GM18517 (cell line): Measurements from ENCODE around the gene FAM20C.
"Not testable (repeated sequence)": the region's sequence is repeated elsewhere in the genome, so short reads cannot be mapped to it uniquely, and the experiment has no call there.

Source experiments
- ATAC-seq: cut with Tn5 transposase; IDR thresholded peaks from one replicate; pipeline ENCODE4 v1.9.1; 2021; ENCODE audit warnings: mild to moderate bottlenecking, moderate library complexity; ENCODE audit not compliant: unreplicated experiment

FAM20C gene

GRCh38 chr7:171912-172515, 20.4 kb upstream of the FAM20C start:
- no peak for ATAC-seq

DNA sequence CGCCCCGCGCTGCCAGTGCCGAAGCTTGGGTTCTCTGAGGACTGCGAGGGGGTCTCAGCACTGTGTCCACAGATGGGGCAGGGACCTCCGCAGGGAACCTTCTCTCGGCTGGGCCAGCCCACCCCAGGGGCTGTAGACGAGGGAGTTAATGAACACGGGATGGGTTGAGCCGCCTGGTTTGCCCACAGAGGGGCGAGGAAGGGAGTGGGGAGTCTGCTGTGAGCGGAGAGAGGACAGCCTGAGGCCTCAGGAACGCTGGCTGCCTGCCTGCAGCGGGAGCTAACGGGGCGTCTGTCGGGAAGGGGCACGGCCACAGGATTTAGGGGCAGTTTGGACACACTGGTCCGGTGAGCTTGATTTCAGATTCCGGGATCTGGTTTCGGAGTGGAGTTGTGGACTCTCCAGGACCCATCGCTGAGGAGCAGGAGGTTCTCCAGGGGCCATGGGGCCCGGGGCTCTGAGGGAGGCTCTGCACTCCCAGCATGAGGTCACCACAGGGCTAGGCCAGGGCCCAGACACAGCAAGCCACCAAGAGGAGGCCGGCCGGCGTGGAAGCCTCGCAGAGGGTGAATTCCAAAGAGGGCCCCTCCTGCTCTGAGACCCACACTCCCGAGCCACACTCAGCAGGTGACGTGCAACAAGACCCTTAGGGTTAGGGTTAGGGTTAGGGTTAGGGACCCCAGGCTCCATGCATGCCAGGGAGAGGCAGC, 19.0 kb upstream of the FAM20C start:
- no peak for ATAC-seq

DNA sequence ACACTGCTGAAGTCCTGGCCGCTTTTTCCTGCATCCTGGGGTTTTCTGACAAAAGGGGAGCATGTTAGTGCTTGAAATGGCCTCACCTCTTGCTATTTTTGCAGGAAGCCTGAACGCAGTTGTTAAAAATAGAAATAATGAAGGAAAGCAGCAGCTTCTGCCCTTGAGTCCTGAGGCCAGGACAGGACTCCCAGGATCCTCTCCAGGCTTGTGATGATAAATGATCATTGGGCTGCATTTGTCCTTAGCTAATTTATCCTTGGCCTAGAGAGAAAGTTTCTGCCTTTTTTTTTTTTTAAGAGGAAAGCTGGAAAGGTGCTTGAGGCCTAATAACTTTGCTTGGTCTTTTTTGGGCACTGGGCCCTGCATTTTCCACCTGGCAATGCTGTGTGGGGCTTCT, 17.7 kb upstream of the FAM20C start:
- ATAC-seq = no peak

GRCh38 chr7:175955-176354, 16.4 kb upstream of the FAM20C start:
- no peak for ATAC-seq

GRCh38 chr7:176381-176780, 16.0 kb upstream of the FAM20C start:
- ATAC-seq = no peak

- ATAC-seq = no peak
These were observed 15.4 kb upstream of the FAM20C start for GRCh38 chr7:176786-177459.

GRCh38 chr7:178444-178843, 13.9 kb upstream of the FAM20C start:
- no peak for ATAC-seq

- no peak for ATAC-seq
These were observed 13.1 kb upstream of the FAM20C start for GRCh38 chr7:179209-179681.

GRCh38 chr7:179948-180694, 12.2 kb upstream of the FAM20C start:
- no peak for ATAC-seq

DNA sequence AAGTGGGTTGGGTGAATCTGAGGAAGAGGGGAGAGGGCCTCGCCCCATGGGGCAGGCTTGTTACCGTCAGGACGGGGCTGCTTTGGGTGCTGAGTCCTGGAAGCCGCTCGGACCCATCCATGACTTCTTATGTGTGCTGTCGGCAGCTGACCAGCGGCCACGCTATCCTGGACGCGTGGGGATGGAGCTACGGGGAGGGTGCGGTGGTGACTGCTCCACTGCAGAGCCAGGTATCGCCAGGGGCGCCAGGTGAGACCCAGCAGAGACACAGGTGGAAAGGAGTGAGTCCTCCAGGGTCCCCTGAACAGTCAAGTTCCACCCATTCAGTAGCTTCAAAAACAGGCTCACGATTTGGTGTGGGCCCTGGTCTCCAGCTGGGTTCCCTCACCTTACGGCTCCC, 10.6 kb upstream of the FAM20C start:
- ATAC-seq = no peak

DNA sequence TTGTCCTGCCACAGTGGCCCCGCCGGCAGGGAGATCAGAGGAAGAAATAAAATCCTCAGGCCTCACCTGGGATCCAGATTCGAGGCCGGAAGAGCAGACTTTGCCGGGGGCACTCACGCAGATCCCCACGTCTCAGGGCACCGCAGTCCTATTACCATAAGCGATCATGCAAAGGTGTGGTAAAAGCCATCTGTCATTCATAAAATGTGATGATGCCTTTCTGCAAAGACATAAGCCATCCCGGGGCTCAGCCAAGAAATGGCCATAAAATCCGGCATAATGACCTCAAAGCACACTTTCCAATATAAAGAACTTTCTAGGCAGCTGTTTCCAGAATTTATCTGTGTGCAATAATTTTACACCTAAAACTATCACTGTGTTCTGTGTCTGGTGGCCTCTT, 9.9 kb upstream of the FAM20C start:
- ATAC-seq = not testable (repeated sequence)

DNA sequence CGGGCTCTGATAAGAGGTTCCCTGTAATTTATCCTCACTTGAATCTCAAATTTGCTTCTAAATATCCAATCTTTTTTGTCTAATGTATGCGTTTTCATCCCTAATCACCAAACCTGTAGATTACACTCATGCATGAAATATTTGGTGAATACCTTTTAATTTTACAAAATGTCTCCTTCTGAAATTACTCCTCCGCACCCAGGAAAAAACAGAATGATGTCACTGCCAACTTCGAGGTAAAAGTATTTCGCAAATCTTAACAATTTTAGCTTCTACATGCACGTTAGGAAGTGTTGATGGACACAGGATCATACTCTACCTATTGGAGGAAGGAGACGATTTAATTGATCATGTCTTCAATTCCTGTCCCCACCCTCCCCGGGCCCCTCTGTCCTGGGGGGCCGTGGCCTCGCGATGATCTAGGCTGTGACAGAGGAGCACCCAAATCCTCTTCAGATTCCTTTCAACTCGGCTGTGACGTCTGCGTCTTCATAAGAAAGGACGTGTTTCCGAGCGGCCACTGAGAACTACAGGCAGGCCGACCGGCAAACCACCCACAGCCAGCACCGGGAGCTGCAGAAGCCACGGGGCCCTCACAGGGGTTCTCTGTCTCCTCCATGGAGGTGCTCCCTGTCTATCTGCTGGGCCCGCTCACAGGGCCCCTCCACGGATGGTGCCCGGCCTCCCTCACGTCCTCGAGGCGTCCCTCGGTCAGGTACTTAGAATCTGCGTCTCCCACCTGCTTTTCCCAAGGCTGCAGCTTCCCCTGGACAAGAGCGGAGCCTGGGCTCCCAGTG, 8.7 kb upstream of the FAM20C start:
- no peak for ATAC-seq

- no peak for ATAC-seq
These were observed 7.8 kb upstream of the FAM20C start for GRCh38 chr7:184294-185264.

GRCh38 chr7:186516-187113, 5.8 kb upstream of the FAM20C start:
- ATAC-seq = no peak

DNA sequence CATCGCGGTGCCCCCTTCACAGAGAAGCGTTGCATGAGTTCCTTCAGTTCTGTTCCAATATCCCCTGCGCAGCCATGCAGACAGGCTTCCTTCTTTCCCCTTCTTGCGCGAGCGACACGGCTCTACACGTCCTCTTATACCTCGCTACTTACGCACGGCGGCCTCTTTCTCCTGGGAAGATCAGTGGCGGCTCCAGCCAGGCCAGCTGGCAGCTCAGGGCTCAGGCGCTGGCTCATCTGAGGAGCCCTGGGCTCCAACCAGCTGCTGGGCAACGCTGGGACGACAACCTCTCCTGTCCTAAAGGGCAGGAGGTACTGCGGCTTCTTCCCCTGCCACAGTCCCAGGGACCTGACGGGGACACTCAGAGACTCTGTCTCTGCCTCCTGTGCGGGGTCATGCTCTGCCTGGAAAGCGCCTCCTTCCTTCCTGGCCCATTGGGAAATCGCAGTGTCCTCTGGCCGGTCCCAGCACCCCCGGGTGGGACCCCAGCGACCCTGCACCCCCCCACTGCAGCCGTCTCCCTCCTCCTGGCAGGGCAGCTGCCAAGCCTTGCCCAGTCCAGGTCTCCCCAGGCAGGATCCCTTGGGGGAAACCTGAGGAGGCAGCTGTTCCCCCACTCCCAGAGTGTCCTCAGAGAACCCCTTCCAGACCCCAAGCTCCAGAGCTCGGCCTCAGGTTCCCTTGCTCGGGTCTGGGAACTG, 5.0 kb upstream of the FAM20C start:
- ATAC-seq = no peak

DNA sequence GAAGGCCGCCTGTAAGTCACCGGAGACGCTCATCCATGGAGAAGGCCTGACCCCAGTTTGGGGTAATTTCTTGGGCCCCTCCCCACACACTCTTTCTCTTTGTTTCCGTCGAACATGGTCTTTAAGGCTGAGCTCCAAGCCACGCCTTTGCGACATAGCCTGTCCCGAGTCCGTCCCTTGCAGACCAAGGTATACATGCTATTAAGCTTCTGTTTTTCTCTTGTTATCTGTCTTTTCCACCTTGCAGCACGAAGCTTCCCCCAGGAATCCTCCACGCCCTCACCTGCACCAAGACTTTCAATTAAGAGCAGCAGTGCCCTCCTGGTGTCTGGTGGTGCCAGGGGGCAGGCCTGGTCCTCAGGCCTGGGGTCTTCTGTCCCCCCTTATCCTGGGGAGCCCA, 4.2 kb upstream of the FAM20C start:
- ATAC-seq = no peak

- no peak for ATAC-seq
These were observed 3.5 kb upstream of the FAM20C start for GRCh38 chr7:188727-189500.

DNA sequence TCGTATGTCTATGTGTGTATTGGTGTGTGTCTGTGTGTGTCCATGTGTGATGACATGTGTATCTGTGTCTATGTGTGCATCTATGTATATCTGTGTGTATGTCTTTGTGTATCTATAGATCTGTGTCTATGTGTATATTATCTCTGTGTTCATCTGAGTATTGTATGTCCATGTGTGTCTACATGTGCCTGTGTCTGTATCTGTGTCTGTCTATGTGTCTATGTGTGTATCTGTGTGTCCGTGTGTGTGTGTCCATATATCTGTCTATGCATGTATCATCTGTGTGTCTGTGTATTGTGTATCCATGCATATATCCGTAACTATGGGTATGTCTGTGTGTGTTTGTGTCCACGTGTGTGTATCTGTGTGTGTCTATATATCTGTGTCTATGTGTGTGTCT, 2.7 kb upstream of the FAM20C start:
- no peak for ATAC-seq
